ENCODE results near the gene CBR4.
"Not testable (repeated sequence)": the region's sequence is repeated elsewhere in the genome, so short reads cannot be mapped to it uniquely, and the experiment has no call there.

CBR4 gene

DNA sequence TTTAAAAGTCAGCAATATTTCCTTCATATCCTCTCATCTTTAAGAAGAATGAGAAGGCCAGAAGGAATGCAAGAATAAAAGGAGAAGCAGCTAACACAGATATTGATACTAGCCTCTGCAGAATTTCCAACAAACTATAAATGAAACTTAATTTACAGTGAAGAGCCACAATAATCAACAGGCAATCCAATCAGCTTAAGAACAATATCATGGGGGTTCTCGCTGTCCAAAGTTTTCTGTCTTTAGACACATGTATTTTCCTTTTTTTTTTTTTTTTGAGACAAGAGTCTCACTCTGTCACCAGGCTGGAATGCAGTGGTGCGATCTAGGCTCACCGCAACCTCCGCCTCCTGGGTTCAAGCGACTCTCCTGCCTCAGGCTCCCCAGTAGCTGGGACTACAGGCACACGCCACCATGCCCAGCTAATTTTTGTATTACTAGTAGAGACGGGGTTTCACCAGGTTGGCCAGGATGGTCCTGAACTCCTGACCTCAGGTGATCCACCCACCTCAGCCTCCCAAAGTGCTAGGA, 17.0 kb downstream of the CBR4 start:
- DNase-seq, result not testable (repeated sequence)

DNA sequence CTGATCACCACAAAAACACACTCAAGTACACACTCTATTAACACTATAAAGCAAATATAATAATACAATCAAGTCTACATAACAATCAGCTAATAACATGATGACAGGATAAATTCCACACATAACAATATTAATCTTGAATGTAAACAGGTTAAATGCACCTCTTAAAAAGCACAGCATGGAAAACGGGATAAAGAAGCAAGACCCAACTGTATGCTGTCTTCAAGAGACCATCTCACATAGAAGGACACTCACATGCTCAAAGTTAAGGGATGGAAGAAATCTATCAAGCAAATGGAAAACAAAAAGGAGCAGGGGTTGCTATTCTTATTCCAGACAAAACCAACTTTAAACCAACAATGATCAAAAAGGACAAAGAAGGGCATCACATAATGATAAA, 28.1 kb downstream of the CBR4 start:
- no peak for DNase-seq

DNA sequence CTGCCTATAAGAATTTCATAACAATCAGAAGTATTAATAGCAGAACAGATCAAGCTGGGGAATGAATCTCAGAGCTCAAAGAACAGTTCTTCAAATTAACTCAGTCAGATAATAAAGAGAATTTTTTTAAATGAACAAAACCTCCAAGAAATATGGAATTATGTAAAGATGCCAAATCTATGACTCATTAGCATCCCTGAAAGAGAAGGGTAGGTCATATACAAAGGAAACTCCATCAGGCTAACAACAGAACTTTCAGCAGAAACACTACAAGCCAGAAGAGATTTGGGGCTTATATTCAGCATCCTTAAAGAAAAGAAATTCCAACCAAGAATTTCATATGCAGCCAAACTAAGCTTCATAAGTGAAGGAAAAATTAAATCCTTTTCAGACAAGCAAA, 28.6 kb downstream of the CBR4 start:
- no peak for DNase-seq

DNA sequence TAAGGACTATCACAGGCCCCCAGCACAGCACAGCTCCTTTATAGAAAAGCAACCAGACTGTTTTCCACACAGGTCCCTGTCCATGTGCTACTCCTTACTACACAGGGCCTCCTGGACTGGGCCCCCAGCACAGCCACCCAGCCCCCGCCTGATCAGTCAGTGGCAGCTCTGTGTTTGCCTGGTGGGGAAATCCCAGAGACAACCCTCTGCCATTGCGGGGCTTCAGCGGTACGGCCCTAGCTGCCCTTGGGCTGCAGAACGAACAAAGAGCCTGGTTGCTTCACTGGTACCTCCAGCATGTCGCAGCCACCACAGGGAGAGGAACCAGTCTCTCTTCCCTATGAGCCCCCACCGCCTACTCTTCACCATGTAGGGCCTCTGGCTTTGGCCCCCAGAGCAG, 30.7 kb downstream of the CBR4 start:
- no peak for DNase-seq

DNA sequence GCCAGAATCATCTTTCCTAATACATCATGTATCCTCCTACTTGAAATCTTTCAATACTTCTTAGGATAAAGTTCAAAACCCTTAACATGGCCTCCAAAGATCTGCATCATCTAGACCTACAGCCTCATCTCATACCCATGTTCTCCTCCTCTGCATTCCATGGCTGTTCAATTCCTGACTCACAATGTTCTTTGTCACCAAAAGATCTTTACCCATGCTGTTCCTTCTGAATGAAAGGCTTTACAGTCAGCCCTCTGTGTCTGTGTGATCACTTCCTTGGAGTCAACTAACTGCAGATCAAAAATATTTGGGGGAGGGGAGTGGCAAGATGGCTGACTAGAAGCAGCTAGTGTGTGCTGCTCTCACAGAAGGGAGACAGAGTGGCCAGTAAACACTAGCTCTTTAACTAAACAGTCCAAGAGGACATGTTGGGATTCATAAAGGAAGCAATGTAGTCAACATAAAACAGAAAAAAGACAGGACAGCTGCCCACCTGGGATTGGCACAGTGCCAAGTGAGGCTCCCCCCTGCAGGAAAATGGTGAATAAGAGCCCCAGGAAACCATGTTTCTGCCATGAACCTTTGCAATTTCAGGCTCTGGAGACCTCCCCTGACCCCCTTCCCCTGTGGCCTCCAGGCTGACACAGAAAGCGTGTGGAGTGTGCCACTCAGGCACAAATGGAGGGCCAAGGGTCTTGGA, 31.9 kb downstream of the CBR4 start:
- no peak for DNase-seq

DNA sequence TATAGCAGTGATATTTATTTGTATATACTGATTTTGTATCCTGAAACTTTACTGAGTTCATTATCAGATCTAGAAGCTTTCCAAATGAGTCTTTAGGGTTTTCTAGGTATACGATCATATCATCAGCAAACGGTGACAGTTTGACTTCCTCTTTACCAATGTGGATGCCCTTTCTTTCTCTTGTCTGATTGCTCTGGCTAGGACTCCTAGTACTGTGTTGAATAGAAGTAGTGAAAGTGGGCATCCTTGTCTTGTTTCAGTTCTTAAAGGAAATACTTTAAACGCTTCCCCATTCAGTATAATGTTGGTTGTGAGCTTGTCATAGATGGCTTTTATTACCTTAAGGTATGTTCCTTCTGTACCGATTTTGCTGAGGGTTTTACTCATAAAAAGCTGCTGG, 37.5 kb downstream of the CBR4 start:
- DNase-seq, result no peak

DNA sequence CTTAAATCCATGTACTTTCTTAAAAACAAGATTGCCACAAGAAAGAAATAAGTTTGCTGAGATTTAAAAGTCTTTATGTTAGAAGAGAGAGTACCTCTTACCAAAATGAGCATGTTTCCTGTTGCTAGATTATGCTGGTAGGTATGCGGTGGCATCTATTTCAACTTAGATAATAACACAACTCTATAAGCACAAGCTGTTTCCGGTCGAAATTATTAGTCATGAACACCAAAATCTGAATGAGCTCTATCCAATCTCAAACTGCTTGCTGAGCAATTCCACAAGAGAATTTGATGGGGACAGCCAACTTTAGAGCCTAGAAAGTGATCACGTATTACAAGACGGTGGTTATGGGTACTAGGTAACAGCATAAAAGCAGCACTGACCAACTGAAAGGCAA, 49.3 kb downstream of the CBR4 start:
- no peak for DNase-seq

DNA sequence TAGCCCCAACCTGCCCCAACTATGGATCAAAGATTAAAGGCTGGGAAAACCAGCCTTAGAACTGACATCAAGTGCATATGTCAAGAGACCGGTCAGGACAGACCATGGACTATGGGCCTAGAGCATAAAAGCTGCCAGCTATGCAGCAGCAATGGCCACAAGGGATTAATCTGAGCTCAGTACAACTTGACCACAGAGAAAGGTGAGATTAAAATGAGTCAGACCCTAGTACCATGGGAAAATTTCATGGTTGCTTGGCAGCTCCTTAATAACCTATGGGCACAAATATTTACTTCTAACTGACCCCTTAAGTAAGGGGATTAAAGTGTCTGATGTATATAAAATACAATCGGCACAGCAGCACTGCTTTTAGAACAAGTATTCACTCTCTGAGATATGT, 54.4 kb downstream of the CBR4 start:
- no peak for DNase-seq

DNA sequence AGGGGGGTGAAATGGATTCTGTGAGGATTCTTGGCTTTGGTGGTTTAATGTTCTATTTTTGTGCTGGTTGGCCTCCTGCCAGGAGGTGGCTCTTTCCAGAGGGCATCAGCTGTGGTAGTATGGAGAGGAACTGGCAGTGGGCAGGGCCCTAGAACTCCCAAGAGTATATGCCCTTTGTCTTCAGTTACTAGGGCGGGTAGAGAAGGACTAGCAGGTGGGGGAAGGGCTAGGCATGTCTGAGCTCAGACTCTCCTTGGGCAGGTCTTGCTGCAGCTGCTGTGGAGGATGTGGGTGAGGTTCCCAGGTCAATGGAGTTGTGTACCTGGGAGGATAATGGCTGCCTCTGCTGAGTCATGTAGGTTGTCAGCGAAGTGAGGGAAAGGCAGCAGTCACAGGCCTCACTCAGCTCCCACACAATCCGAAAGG, 57.2 kb downstream of the CBR4 start:
- DNase-seq, result not testable (repeated sequence)

DNA sequence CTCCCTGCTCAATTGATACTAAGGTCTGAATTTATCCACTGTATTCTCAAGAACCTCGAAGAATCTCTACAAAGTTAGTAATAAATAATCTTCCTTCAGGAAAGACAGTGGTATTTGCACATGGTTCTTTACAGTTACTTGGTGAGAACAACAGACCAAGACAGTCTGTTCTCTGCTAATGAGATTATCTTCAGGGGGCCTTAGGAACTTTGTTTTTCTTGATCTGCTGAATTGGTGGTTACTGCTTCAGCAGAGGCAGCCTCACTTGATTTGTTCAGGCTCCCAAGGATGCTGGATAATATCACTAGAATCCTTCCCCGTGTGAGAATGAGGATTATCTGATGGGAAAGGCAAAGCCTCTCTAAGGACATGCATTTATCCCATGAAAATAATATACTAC, 64.8 kb downstream of the CBR4 start:
- no peak for DNase-seq

DNA sequence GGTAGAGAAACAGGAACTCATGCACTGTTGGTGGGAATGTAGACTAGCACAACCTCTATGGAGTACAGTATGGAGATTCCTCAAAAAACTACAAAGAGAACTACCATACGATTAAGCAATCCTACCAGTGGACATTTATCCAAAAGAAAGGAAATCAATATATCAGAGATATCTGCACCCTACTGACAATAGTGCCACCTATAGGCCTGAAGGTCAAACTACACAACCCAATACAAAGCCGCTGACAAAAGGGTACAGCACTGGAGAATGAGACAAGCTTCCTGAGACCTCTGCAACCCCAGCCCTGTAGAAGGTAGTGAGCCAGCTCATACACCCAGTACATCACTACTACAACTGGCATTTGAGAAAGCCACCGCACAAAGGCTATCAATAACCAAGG, 67.1 kb downstream of the CBR4 start:
- no peak for DNase-seq

All from effector CD4-positive, alpha-beta T cell (primary cell).